Karpas-422 (cell line): Measurements from ENCODE around the gene DSC1. TPM values are rescaled to one million over a fixed set of nuclear protein-coding genes. Genes with fewer than 3 reads are reported as not detected.

Source experiments
- total RNA-seq: library from RNA; depleted of rRNA; stranded (reverse); fragments of >200 nt; shearing (Covaris generic); gene quantifications from 2 replicates; pipeline ENCODE4 v1.2.3, GENCODE V29; 2014; ENCODE audit warnings: low replicate concordance; rRNA removed

Gene DSC1
- total RNA-seq, 1 experiment from 2014 or later = 2.4 TPM

Other genes with a start within 250 kb of the DSC1 start
- gene DSC3, start 120.1 kb downstream of the DSC1 start, total RNA-seq = 0.04 and 0.22 TPM in 2 replicates
- not detected in 2 replicates for gene DSC2, start 60.4 kb downstream of the DSC1 start, total RNA-seq
- gene DSG1, start 155.3 kb upstream of the DSC1 start, total RNA-seq = 16.2 and 20.7 TPM in 2 replicates
- 4.5 and 8.3 TPM in 2 replicates for gene DSG4, start 213.9 kb upstream of the DSC1 start, total RNA-seq